Measurements from ENCODE around the gene HS3ST4. TPM values are rescaled to one million over a fixed set of nuclear protein-coding genes. Genes with fewer than 3 reads are reported as not detected.

Gene HS3ST4
- total RNA-seq, 1 donor from 2014 or later, result not detected

GRCh38 chr16:25895380-25895779, 203.6 kb downstream of the HS3ST4 start:
- H3K27me3 ChIP-seq (ENCODE audit: control insufficient read depth, insufficient read depth, low read length), result no peaks in the 10 kb centered on the region
- H3K36me3 ChIP-seq (ENCODE audit: control insufficient read depth, insufficient read depth, low read length), result no peaks in the 10 kb centered on the region
- H3K4me3 ChIP-seq (ENCODE audit: low read depth, low read length), result no peak overlapping the region
- no peak for DNase-seq (ENCODE audit: low read depth)
- FAIRE-seq, result no peak
- TF ChIP-seq, protein P1, sequence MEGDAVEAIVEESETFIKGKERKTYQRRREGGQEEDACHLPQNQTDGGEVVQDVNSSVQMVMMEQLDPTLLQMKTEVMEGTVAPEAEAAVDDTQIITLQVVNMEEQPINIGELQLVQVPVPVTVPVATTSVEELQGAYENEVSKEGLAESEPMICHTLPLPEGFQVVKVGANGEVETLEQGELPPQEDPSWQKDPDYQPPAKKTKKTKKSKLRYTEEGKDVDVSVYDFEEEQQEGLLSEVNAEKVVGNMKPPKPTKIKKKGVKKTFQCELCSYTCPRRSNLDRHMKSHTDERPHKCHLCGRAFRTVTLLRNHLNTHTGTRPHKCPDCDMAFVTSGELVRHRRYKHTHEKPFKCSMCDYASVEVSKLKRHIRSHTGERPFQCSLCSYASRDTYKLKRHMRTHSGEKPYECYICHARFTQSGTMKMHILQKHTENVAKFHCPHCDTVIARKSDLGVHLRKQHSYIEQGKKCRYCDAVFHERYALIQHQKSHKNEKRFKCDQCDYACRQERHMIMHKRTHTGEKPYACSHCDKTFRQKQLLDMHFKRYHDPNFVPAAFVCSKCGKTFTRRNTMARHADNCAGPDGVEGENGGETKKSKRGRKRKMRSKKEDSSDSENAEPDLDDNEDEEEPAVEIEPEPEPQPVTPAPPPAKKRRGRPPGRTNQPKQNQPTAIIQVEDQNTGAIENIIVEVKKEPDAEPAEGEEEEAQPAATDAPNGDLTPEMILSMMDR (IDR thresholded peaks at IDR 0.05; ENCODE audit: insufficient read depth, low read length, severe bottlenecking), result no peak

GRCh38 chr16:25896411-25896810, 204.7 kb downstream of the HS3ST4 start:
- no peak overlapping the region for H3K4me3 ChIP-seq (ENCODE audit: low read depth, low read length)
- FAIRE-seq (no peak), DNase-seq (ENCODE audit: low read depth) (no peak)
- TF ChIP-seq, protein P1 (IDR thresholded peaks at IDR 0.05; ENCODE audit: insufficient read depth, low read length, severe bottlenecking), result no peak
- H3K36me3 ChIP-seq (ENCODE audit: control insufficient read depth, insufficient read depth, low read length), result no peaks in the 10 kb centered on the region
- no peaks in the 10 kb centered on the region for H3K27me3 ChIP-seq (ENCODE audit: control insufficient read depth, insufficient read depth, low read length)

GRCh38 chr16:25897702-25898101, 205.9 kb downstream of the HS3ST4 start:
- no peak for DNase-seq (ENCODE audit: low read depth)
- Histone ChIP-seq H3K36me3 (ENCODE audit: control insufficient read depth, insufficient read depth, low read length) (no peaks in the 10 kb centered on the region), H3K4me3 (ENCODE audit: low read depth, low read length) (no peak overlapping the region), H3K27me3 (ENCODE audit: control insufficient read depth, insufficient read depth, low read length) (no peaks in the 10 kb centered on the region)
- TF ChIP-seq, protein P1 (IDR thresholded peaks at IDR 0.05; ENCODE audit: insufficient read depth, low read length, severe bottlenecking), result no peak
- FAIRE-seq, result no peak

DNA sequence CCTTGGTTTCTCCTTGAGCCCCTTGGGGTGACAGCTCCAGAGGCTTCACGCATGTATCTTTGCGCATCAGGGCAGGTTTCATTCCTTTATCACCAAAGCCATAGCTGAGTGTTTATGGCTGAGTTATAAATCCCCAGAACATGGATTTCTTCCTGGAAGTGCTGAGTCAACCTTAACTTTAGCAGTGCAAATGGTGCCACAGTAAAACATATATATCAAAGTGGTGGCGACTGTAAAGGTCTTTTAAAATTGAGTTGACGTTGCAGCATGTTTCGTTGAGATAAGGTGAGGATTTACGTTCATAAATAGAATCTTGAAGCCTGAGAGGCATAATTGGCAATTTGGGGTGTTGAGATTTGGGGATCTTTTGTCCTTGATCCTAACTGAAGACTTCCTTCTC, 214.1 kb downstream of the HS3ST4 start:
- Histone ChIP-seq H3K27me3 (ENCODE audit: control insufficient read depth, insufficient read depth, low read length) (no peaks in the 10 kb centered on the region), H3K36me3 (ENCODE audit: control insufficient read depth, insufficient read depth, low read length) (no peaks in the 10 kb centered on the region), H3K4me3 (ENCODE audit: low read depth, low read length) (no peak overlapping the region)
- DNase-seq (ENCODE audit: low read depth) (no peak), FAIRE-seq (no peak)
- TF ChIP-seq, protein P1 (IDR thresholded peaks at IDR 0.05; ENCODE audit: insufficient read depth, low read length, severe bottlenecking), result no peak

DNA sequence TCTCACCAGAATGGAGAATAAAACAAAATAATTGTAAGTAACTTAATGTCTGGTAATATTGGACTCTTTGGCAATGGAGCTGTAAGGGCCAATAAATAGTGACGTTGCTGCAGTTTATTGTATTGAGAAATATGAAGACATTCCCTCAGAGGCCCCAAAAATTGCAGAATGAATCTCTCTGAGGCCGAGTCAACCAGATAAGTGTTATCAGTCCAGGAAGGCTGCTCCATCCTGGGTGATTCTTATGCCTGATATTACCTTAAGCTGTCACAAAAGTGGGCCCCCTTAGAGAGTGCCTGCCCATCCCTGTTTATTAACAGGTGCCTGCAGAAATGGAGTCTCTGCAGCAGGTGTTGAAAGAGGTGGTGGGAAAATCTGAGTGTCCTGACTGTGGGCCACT, 219.2 kb downstream of the HS3ST4 start:
- H3K4me3 ChIP-seq (ENCODE audit: low read depth, low read length), result no peak overlapping the region

DNA sequence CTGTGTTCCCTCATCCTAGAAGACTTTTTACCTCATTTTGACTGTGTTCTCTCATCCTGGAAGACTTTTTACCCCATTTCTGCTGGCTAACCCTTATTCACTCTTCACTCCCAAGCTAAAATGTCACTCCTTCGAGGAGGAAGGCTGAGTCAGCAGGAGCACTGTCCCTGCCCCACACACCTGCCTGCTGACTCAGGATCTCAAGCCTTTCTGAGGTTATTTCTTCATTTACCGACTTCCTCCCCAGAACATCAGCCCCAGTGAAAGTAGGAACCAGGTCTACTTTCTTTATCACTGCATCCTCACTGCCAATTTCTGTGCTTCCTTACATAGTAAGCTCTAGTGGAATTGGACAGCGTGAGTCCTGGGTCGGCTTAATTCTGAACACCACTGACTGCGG, 220.6 kb downstream of the HS3ST4 start:
- no peak overlapping the region for H3K4me3 ChIP-seq (ENCODE audit: low read depth, low read length)
- no peaks in the 10 kb centered on the region for H3K36me3 ChIP-seq (ENCODE audit: control insufficient read depth, insufficient read depth, low read length)
- DNase-seq (ENCODE audit: low read depth) (no peak), FAIRE-seq (no peak)
- TF ChIP-seq, protein P1 (IDR thresholded peaks at IDR 0.05; ENCODE audit: insufficient read depth, low read length, severe bottlenecking), result no peak
- H3K27me3 ChIP-seq (ENCODE audit: control insufficient read depth, insufficient read depth, low read length), result no peaks in the 10 kb centered on the region

More for the DNA sequence above, 219.2 kb downstream of the HS3ST4 start:
- no peaks in the 10 kb centered on the region for H3K36me3 ChIP-seq (ENCODE audit: control insufficient read depth, insufficient read depth, low read length)
- H3K27me3 ChIP-seq (ENCODE audit: control insufficient read depth, insufficient read depth, low read length), result no peaks in the 10 kb centered on the region
- FAIRE-seq (no peak), DNase-seq (ENCODE audit: low read depth) (no peak)
- TF ChIP-seq, protein P1 (IDR thresholded peaks at IDR 0.05; ENCODE audit: insufficient read depth, low read length, severe bottlenecking), result no peak
